ENCODE measurements around the gene HTT-AS. TPM values are rescaled to one million over a fixed set of nuclear protein-coding genes. Genes with fewer than 3 reads are reported as not detected.

Gene HTT-AS
- total and polyA plus RNA-seq, 2 of the 13 experiments (the other 11 are each of a cell fraction or from before 2014, with no cell fraction given) = not detected

DNA sequence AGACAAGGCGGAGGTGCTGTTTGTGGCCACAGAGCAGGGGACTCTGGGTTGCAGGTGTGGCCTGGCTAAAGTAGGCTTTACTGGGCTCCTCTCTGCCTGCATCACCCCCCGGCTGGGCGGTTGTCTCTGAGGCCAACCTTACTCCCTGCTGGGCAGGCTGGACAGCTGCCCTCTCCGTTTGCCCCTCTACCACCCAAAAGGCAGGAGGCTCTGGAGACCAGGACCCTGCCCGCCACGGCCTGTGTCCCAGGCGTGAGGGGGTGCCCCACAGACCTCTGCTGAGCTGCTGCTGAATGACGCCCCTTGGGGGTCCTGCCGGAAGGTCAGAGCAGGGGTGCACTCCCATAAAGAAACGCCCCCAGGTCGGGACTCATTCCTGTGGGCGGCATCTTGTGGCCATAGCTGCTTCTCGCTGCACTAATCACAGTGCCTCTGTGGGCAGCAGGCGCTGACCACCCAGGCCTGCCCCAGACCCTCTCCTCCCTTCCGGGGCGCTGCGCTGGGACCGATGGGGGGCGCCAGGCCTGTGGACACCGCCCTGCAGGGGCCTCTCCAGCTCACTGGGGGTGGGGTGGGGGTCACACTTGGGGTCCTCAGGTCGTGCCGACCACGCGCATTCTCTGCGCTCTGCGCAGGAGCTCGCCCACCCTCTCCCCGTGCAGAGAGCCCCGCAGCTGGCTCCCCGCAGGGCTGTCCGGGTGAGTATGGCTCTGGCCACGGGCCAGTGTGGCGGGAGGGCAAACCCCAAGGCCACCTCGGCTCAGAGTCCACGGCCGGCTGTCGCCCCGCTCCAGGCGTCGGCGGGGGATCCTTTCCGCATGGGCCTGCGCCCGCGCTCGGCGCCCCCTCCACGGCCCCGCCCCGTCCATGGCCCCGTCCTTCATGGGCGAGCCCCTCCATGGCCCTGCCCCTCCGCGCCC is 920 bp downstream of the HTT-AS start (continued):
- TF ChIP-seq NFE2L2 (IDR thresholded peaks at IDR 0.05; ENCODE audit: low read length) = no peak
- no peak for TF ChIP-seq FOXP1 (IDR thresholded peaks at IDR 0.05)
- TF ChIP-seq FOXP1 (CRISPR knock-in tag; IDR thresholded peaks at IDR 0.05) = no peak; the same call in 1 of the 2 replicates
- TF ChIP-seq RAD21 (CRISPR knock-in tag; IDR thresholded peaks at IDR 0.05) = peak; percentile 31; the same call in 1 of the 2 replicates
- no peak for TF ChIP-seq ZNF552 (CRISPR knock-in tag; IDR thresholded peaks at IDR 0.05; ENCODE audit: borderline replicate concordance)
- peak; percentile 86 for TF ChIP-seq YEATS4 (CRISPR knock-in tag; IDR thresholded peaks at IDR 0.05; ENCODE audit: borderline replicate concordance)
- TF ChIP-seq CBX1 (IDR thresholded peaks at IDR 0.05; ENCODE audit: low read depth) = no peak
- TF ChIP-seq SYNCRIP (IDR thresholded peaks at IDR 0.05; ENCODE audit: insufficient read depth, low read depth, low read length) = no peak
- no peak for TF ChIP-seq ZNF614 (CRISPR knock-in tag; IDR thresholded peaks at IDR 0.05; ENCODE audit: borderline replicate concordance)
- TF ChIP-seq MZF1 (CRISPR knock-in tag; IDR thresholded peaks at IDR 0.05; ENCODE audit: borderline replicate concordance) = no peak
- TF ChIP-seq GABPB1 (CRISPR knock-in tag; IDR thresholded peaks at IDR 0.05) = peak; percentile 65
- TF ChIP-seq, protein P1, sequence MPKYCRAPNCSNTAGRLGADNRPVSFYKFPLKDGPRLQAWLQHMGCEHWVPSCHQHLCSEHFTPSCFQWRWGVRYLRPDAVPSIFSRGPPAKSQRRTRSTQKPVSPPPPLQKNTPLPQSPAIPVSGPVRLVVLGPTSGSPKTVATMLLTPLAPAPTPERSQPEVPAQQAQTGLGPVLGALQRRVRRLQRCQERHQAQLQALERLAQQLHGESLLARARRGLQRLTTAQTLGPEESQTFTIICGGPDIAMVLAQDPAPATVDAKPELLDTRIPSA (CRISPR knock-in tag; IDR thresholded peaks at IDR 0.05; ENCODE audit: borderline replicate concordance) = no peak
- peak; percentile 58; the same call in 1 of the 2 replicates for TF ChIP-seq ZNF205 (CRISPR knock-in tag; IDR thresholded peaks at IDR 0.05)
- TF ChIP-seq ZNF644 (CRISPR knock-in tag; IDR thresholded peaks at IDR 0.05; ENCODE audit: low read depth) = no peak
- peak; percentile 62 for TF ChIP-seq CBFB (CRISPR knock-in tag; IDR thresholded peaks at IDR 0.05)
- TF ChIP-seq, protein P2, sequence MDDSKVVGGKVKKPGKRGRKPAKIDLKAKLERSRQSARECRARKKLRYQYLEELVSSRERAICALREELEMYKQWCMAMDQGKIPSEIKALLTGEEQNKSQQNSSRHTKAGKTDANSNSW (CRISPR knock-in tag; IDR thresholded peaks at IDR 0.05; ENCODE audit: borderline replicate concordance) = no peak
- no peak for TF ChIP-seq CCAR2 (optimal IDR thresholded peaks at IDR 0.05; ENCODE audit: low read depth, low read length)
- TF ChIP-seq ZBTB1 (CRISPR knock-in tag; IDR thresholded peaks at IDR 0.05; ENCODE audit: borderline replicate concordance) = peak; percentile 53; the same call in 1 of the 2 replicates
- TF ChIP-seq, protein P3, sequence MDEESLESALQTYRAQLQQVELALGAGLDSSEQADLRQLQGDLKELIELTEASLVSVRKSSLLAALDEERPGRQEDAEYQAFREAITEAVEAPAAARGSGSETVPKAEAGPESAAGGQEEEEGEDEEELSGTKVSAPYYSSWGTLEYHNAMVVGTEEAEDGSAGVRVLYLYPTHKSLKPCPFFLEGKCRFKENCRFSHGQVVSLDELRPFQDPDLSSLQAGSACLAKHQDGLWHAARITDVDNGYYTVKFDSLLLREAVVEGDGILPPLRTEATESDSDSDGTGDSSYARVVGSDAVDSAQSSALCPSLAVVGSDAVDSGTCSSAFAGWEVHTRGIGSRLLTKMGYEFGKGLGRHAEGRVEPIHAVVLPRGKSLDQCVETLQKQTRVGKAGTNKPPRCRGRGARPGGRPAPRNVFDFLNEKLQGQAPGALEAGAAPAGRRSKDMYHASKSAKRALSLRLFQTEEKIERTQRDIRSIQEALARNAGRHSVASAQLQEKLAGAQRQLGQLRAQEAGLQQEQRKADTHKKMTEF (CRISPR knock-in tag; IDR thresholded peaks at IDR 0.05) = peak; percentile 78
- TF ChIP-seq ZMYM3 (CRISPR knock-in tag; IDR thresholded peaks at IDR 0.05) = no peak
- peak; percentile 26; the same call in 1 of the 2 replicates for TF ChIP-seq PITX1 (CRISPR knock-in tag; IDR thresholded peaks at IDR 0.05)
- TF ChIP-seq ZNF558 (CRISPR knock-in tag; IDR thresholded peaks at IDR 0.05; ENCODE audit: borderline replicate concordance) = peak; percentile 73; the same call in 1 of the 2 replicates
- TF ChIP-seq ZNF563 (CRISPR knock-in tag; IDR thresholded peaks at IDR 0.05) = no peak; the same call in 1 of the 2 replicates
- no peak for TF ChIP-seq RFXANK (CRISPR knock-in tag; IDR thresholded peaks at IDR 0.05)
- peak; percentile 65 for TF ChIP-seq MAZ (IDR thresholded peaks at IDR 0.05; ENCODE audit: borderline replicate concordance, low read depth, low read length)
- TF ChIP-seq MAZ (CRISPR knock-in tag; IDR thresholded peaks at IDR 0.05; ENCODE audit: low read depth) = peak; percentile 78; the same call in 1 of the 2 replicates
